ENCODE measurements around the gene RAB22A. TPM values are rescaled to one million over a fixed set of nuclear protein-coding genes. Genes with fewer than 3 reads are reported as not detected.
"Not testable (repeated sequence)": the region's sequence is repeated elsewhere in the genome, so short reads cannot be mapped to it uniquely, and the experiment has no call there.

RAB22A gene
- total RNA-seq, 1 experiment from 2014 or later: 24.7 TPM

DNA sequence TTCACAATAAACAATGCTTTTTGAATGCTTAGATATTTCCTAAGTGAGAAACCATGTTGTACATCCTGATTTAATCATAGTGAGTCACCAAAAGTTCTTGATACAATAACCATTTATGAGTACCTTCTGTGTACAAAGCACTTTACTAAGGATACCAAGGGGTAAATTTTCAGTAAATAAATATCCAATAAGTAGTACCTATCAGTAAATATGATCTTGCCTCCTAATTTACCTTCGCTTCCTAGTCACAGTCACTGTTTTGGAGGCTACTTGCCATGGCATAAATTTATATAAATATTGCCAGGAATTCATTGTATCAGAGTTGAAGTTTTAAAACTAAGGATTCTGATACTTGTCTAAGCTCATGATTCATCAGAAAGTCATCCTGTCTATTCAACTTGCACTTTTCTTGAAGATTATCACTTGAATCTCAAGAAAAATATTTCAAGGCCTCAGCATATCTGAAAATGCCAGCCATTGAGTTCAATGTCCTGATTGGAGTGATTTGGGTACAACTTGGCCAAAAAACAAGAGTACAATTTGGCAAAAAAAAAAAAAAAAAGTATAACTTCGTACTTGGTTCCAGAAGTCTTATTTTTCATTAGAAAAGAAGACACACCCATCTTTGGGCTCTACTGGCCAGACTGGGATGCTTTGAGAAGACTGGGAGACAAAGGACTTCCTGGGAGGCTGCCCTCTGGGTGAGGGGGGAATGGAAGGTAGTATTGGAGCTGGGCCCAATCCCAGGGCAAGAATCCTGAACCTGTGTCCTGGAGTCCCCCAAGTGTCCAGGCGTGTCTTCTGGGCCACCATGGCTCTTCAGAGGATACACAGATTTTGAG is 32.8 kb downstream of the RAB22A start:
- DNase-seq (ENCODE audit: low read depth): peak; percentile 69

DNA sequence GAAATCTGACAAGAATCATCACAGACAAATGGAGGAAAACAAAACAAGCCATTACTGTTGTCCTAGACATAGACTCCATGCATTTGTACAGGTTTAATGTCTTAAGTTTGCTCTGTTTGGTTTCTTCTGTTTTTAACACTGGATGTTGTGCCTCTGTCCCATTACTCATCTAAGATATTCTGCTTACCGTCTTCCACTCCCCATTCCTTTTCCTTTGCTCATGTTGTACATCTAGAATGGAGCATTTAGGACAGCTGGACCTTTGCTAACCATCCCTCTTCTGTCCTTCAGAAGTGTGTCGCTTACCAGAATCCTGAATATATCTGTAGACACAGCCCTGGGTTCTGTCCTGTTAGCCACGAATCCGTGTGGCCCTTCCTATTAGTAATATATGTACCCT is 35.2 kb downstream of the RAB22A start:
- peak; percentile 84 for DNase-seq (ENCODE audit: low read depth)

DNA sequence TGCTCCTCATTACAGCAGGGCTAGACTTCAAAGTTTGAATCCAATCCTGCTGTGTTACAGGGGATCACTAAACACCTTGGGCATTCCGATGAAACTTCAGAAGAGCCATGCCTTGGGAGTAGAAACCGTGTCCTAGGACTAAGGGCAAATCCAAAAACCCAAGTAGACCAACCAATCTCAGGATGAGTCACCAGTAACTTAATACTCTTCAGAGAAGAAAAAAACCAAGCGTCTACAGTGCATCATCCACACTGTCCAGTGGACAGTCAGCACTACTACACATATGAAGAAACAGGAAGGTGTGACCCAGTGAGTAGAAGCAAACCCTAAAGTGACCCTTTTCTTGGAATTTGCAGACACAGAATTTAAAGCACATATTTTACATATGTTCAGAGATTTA is 40.1 kb downstream of the RAB22A start:
- peak; percentile 91 for DNase-seq (ENCODE audit: low read depth)

DNA sequence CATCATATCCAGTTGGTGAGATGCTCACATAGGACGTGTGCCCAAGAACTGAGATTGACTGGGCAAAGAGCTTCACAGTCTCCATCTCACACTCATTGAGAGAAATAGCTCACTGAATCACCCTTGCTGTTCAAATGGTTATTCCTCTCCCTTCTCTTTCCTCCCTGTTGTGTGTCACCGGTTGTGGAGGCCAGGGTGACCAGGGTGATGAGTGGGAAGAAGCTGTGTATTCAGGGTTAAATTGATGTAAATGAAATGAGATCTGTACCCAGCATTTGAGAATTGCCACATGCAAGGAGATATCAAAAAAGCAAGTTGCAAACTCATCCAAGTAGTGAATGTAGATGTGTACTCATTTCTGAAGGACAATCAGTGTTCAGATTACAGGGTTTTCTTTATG is 43.0 kb downstream of the RAB22A start:
- no peak for DNase-seq (ENCODE audit: low read depth)

DNA sequence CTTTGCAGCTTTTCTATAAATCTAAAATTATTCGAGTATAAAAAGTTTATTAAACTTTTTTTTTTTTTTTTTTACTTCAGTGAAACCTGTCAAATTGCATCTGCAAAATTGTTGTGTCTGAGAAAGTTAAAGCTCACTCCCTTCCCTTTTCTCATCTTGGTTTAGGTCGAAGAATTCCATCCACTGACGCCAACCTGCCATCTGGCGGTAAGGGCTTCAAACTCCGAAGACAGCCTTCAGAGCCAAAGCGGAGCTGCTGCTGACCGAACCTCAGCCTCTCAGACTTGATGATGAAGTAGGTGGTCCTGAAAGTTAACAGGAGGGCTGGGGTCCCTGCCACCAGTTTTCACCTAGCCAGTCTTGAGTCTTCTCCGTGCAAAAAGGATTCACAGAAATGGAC is 49.9 kb downstream of the RAB22A start:
- no peak for DNase-seq (ENCODE audit: low read depth)

DNA sequence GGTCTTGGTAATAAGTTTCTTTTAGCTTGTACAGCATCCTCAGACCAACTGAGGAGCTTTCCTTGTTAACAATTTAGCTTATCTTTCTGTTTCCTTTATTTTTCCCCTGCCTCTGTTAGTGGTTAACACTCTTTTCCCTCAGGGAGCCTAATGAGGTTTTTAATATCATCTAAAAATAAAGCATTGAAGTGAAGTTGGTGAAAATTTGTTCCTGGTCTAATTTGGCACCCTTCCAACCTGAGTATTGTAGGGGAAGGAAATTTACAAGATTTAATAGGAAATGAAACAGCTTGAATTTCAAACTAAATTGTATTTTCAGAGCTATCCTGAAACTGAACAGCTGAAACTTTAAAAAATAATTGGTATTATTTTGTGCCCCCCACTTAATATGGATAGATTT is 51.4 kb downstream of the RAB22A start:
- DNase-seq (ENCODE audit: low read depth): no peak

DNA sequence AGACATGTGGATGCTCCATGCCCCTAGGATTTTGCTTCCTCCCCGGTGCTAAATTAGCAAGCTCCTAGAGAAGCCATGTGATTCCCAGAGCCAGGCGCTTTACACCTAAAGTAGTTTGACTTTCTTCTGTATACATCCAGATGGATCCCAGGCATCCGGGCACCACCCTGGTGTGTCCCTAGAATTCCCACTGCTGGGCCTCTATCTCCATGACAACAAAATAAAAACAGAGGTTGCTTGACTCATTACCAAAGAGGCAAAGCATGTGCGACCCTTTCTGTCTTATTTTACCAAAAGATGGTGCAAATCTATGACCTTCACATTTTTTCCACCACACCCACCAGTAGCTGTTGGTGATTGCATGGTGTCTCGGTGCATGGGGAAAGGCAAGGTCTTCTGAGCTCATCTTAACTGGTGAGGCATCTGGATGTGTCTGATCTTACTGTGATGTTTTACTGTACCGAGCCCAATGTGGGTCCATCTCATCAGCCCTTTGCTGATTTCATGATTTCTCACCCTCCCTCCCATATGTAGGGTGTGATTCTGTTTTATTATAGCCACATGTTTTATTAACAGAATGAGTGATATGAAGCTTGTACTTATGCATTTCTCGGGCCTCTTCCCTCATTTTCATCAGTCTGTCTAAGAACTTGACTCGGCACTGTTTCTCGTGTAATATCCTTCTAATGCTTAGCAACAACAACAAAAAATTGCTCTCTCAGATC is 52.1 kb downstream of the RAB22A start:
- peak; percentile 56 for DNase-seq (ENCODE audit: low read depth)

DNA sequence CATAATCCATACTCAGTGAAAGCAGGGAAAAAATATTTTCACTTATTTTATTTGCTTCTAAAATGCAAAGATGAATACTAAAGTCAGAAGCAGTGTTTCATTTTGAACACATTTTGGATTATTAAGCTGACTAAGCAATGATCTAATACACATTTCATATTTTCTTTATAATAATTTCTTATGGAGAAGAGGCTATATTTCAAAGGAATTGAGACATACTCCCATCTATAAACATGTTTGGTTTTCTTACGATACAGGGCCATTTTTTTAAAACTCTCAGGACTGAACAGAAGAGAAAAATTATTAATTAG is 52.6 kb downstream of the RAB22A start:
- DNase-seq (ENCODE audit: low read depth): no peak

DNA sequence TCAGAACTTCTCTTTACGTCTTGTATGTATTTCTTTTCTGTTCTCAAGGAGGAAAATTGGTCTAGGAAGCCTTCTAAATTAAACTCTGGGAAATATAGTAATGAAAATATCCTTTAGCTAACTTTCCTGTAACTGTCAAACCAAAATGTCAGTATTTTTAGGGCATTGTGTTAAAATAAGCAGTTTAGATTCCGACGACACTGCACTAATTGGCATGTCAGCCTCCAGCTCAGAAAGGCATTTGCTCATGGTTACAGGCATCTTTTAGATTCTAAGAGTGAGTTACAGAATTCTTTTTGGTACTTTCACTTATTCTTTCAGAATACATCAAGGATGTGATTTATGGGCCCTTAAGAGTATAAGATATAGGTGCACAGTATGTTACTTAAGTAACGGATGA is 53.5 kb downstream of the RAB22A start:
- DNase-seq (ENCODE audit: low read depth): no peak

DNA sequence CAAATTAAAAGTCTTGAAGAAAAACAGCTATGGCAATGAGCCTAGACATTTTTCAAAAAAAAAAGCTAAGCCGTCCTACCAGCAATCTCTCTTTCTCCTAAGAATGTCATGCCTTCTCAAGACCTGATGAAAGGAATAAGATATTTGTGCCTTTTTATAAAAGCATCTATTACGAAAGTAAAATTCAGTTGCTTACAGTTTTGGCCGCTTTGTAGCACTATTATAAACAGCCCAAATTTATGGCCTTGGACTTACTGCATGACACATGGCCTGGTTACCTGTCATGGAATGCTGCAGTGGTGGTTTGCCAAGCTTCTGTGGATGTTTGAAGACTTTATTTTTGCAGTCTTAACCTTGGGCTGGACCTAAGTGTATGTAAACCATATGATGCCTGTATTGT is 57.4 kb downstream of the RAB22A start:
- no peak for DNase-seq (ENCODE audit: low read depth)

DNA sequence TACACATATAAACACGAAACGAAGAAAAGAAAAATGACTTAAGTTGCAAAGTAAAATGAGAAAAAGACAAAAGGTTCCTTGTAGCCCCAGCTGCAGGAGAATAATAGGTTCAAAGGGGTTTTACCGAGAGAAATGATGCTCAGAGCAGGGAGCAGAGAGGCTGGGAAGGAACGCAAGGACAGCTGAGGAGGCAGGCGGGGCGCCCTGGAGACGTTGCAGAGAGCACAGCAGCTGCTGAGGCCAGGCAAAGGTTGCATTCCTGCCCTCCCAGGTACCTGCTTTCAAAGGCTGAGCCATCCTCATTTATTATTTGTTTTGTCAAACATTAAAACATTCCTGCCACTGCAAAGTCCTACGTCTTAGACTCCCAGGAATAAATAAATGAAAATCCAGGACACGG is 63.3 kb downstream of the RAB22A start:
- no peak for DNase-seq (ENCODE audit: low read depth)

DNA sequence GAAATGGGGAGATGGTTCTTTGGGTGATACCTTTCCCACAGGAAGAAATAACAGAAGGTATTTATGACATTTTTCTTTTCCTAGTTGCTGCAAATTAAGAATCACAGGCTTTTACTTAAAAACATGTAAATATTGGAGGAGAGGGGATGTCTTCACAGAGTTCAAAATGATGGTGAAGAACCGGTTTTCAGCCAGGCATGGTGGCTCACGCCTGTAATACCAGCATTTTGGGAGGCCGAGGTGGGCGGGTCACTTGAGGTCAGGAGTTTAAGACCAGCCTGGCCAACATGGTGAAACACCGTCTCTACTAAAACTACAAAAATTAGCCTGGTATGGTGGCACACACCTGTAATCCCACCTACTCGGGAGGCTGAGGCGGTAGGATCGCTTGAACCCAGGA is 63.8 kb downstream of the RAB22A start:
- DNase-seq (ENCODE audit: low read depth): not testable (repeated sequence)

DNA sequence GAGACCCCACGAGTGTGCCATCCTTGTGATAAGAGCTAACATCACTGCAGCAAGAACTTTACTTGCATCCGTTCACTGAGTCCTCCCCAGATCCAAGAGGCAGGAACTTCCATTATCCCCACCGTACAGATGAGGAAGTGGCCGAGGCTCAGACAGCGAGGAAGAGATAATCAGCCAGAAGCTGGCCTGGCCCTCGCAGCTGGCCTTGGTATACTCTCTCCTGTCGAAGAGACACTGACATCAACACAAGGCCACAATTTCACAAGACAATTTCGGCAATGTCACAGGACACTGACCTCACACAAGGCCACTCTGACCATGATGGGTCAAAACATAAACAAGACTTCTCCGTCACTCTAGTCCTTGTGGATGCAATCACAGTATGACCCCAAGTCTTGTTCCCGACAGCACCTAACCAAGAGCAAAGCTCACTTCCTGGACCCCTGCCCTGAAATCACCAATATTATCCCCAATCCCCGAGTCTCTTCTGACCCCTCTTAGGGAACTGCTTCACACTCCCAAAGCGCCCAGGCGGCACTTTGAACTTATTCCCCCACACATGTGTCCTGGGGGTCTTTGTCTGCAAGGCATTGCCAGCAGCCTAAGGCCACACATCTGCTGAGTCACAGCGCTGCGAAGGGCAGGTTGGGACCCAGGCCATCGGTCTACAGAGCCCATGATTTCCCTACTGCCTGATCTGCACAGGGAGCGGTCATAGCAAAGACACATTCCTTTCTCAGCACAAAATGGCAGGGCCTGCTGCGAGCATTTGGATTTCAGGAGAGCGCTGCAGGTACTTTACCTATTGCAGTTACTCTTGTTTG is 64.7 kb downstream of the RAB22A start:
- DNase-seq (ENCODE audit: low read depth): no peak

DNA sequence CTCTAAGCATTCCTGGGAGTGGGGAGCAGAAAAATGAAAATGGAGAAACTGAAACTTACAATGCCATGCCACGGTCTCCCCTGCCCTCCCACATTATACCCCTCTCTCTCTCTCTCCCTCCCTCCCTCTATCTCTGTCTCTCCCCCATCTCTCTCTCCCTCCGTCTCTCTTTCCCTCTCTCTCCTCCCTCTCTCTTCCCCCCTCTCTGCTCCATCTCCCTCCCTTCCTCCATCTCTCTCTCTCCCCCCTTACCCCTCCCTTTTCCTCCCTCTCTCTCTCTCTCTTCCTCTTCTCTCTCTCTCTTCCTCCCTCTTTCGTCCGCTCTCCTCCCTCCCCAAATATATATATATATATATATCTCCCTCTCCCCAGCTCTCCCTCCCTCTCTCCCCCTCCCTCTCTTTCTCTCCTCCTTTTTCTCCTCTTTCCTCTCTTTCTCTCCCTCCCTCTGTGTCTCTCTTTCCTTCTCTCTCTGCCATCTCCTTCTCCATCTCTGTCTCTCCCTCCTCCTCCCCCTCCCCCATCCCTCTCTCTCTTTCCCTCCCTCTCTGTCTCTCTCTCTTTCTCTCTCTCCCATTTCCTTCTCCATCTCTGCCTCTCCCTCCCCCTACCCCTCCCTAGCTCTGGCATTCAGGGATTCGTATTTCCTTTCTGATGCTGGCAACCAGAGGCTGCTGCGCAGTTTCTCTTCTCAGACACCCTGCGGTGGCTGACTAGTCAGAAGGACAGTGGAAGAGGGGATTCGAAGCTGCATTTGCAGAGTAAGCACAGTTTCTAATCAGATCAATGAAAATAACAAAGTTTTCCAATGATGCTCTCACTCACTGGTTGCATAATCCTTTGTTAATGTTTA is 65.6 kb downstream of the RAB22A start:
- DNase-seq (ENCODE audit: low read depth): no peak

DNA sequence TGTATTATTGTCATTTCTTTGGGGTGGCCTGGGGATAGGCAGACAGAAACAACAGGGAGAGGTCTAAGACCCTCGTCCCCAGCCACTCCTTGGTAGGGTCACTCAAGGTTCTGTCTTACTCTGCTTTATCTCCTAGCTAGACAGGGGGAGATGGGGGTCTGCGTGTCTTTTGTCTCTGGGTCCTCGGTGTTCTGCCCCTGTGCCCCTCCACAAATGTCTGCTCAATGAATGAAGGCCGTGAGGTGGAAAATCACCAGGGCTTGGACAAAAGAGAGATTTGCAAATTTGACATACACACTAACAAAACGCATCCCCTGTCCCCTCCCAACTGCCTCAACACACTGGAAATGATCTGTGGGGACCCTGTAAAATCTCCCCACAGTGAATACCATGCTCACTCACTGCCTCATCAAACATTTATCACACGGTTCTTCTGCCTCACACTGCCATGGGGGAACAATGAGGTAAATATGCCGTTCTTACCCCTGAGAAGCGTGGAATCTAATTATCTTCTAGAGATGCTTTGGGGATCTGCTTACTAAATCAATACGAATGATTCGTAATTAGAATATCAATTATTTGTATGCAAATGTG is 66.3 kb downstream of the RAB22A start:
- DNase-seq (ENCODE audit: low read depth): no peak

DNA sequence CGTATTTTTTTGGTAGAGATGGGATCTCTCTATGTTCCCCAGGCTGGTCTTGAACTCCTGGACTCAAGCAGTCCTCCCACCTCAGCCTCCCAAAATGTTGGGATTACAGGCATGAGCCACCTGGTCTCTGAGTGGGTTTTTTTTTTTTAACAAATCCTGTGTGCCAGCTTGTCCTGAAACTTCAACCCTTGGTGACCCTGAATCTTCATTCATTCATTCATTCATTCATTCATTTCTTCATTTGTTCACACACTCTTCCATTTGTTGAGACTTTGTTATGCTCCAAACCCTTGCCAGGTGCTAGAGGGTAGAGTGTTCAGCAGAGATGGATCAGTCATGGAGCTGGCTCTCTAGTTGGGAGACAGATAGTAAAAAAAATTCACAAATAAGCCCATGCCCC is 67.5 kb downstream of the RAB22A start:
- DNase-seq (ENCODE audit: low read depth): no peak

DNA sequence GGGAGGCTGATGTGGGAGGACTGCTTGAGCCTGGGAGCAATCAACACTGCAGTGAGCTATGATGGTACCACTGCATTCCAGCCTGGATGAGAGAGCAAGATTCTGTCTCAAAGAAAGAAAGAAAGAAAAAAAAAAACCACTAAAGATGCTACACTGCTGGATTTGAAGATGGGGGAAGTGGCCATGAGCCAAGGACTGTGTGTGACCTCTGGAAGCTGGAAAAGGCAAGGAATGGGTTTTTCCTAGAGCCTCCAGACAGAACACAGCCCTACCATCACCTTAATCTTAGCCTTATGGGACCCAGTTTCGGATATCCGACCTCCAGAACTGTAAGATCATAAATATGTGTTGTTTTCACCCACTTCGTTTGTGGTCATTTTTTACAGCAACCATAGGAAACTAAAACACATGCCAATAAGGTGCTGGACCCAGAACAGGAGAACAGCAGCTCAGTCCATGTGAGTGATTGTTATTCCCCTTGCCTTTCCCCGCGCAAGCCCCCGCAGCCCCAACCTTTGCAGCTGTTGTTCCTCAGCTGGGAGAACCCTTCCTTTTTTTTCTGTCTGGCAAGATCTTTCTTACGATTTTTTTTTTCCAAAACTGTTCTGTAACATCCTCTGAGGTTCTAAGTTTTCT is 68.4 kb downstream of the RAB22A start:
- DNase-seq (ENCODE audit: low read depth): peak; percentile 50

DNA sequence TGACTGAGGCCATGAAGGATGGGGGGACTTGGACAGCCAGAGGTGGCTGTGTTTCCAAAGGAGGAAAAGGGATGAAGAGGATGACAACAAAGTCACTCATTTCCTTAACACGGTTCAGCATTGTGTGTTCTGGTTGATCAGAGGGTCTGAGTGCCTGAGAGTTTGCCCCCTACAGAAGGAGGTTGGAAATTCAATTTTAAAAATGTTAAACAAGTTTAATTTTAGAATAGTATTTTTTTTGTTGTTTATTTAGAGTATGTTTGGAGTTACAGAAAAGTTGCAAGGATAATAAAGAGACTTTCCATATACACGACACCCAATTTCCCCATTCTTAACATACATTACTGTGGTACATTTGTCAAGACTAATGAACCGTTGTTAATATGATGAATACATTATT is 69.2 kb downstream of the RAB22A start:
- no peak for DNase-seq (ENCODE audit: low read depth)

DNA sequence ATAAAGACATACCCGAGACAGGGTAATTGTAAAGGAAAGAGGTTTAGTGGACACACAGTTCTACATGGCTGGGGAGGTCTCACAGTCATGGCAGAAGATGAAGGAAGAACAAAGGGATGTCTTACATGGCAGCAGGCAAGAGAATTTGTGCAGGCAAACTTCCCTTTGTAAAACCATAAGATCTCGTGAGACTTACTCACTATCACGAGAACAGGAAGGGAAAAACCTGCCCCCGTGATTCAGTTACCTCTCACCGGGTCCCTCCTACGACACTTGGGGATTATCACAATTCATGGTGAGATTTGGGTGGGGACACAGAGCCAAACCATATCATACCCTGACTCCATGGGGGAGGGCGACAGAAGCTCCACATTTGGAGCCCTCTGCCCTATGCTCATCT is 72.1 kb downstream of the RAB22A start:
- no peak for DNase-seq (ENCODE audit: low read depth)

DNA sequence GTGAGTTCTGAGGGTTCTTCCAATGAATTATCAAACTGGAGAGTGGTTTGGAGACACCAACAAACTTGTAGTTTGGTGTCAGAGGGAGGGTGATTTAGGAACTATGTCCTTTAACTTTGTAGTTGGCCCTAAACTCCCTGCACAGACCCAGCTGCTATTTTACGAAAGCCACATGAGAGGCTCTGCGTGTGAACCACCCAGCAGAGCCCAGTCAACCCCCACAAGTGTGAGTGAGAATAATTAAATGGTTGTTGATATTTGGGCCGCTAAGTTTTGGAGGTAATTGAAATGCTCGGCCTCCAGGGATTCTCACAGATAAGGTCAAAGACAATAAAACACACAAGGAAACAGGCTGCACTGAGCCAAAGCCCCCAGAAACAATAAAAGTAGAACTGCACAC is 72.6 kb downstream of the RAB22A start:
- no peak for DNase-seq (ENCODE audit: low read depth)

DNA sequence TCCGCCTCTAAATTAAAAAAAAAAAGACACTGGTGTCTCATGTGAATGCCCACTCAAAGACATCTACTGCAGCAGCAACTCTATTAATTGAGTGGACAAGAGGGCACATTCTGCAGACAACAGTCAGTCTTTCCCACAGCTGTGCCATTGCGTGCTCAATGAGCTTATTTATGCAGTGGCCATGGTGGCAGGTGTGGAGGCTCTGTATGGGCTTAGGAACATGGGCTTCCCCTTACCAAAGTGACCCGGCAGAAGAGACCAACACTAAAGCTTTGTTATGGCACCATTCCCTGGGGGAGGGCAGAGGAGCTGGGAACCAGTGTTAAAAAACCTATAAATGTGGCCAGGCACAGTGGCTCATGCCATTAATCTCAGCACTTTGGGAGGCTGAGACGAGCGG is 75.3 kb downstream of the RAB22A start:
- no peak for DNase-seq (ENCODE audit: low read depth)

All from LHCN-M2 (cell line).